ENCODE measurements around the gene FOXN3. TPM values are rescaled to one million over a fixed set of nuclear protein-coding genes. Genes with fewer than 3 reads are reported as not detected.

Gene FOXN3
- total RNA-seq, 4 donors from 2014 or later = 99.6 to 172 (median 103) TPM

- Histone ChIP-seq H3K4me1 (peaks cover 25 to 36% of the 10 kb centered on the region in 2 donors), H3K4me3 (no peak overlapping the region), H3K36me3 (no peaks in the 10 kb centered on the region), H3K27me3 (no peaks in the 10 kb centered on the region), H3K9me3 (no peaks in the 10 kb centered on the region), H3K27ac (peak overlapping the region in 2 of 4 donors; percentile 2 to 45)
- in situ Hi-C loops (cut with MboI; ENCODE audit: low sequenced_read_pairs in 4 of 4) (loop anchor here in 1 of 4 donors (25.0 kb wide), 1 partner anchor 205 kb away; no protein-coding TSS in a partner anchor), intact Hi-C loops (cut with DNase I; ENCODE audit: low total_unique reads) (no loop called here)
- DNase-seq = no peak
- TF ChIP-seq POLR2A (IDR thresholded peaks at IDR 0.05) (no peak), CTCF (IDR thresholded peaks at IDR 0.05 in 4 of 5, conservative IDR thresholded peaks at IDR 0.05 in 1 of 5) (no peak)
- no peak for ATAC-seq
Observed at GRCh38 chr14:89242652-89243279, 174.3 kb downstream of the FOXN3 start.

DNA sequence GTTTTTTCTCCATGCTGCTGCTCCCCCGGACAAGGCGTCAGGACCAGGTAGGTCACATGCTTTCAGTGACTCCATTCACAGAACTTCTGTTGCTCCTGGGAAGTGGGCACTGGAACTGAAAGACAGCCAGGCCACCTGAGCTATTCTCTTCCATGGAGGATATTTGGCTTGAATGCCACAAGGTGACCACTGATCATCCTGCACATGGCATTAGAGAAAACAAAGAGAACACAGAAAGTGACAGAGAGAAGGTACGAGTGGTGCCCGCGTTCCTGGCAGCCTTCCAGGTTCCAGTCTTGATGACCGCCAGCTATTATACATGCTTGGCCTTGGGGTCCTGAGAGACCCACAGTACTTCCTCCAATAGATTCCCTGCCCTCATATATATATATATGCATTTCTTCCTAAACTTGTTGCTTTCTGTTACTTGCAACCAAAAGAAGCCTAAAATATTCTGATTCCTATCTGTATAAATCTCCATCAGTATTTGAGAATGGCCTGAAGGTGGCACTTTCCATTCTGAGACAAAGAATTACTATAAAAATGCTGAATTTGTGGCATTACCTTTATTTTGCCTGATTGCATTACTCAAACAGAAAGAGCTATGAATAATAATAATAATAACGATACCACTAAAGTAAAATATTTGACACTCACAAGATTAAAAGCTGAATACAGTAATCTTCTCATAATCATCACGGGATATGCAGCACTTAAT is 174.9 kb downstream of the FOXN3 start:
- Histone ChIP-seq H3K27me3 (no peaks in the 10 kb centered on the region), H3K4me3 (no peak overlapping the region), H3K36me3 (no peaks in the 10 kb centered on the region), H3K27ac (peak overlapping the region; percentile 7 to 38 (median 20)), H3K9me3 (no peaks in the 10 kb centered on the region), H3K4me1 (peaks cover 25 to 43% of the 10 kb centered on the region in 2 donors)
- TF ChIP-seq CTCF (IDR thresholded peaks at IDR 0.05 in 4 of 5, conservative IDR thresholded peaks at IDR 0.05 in 1 of 5) (no peak), POLR2A (IDR thresholded peaks at IDR 0.05) (no peak)
- in situ Hi-C loops (cut with MboI; ENCODE audit: low sequenced_read_pairs in 4 of 4) = loop anchor here in 1 of 4 donors (25.0 kb wide), 1 partner anchor 205 kb away; no protein-coding TSS in a partner anchor
- no peak for ATAC-seq
- intact Hi-C loops (cut with DNase I; ENCODE audit: low total_unique reads) = no loop called here
- no peak for DNase-seq

GRCh38 chr14:89241257-89241656 is 175.8 kb downstream of the FOXN3 start:
- Histone ChIP-seq H3K9me3 (no peaks in the 10 kb centered on the region), H3K4me1 (peaks cover 25 to 43% of the 10 kb centered on the region in 2 donors), H3K27ac (peak overlapping the region in 2 of 4 donors; percentile 32 to 39), H3K36me3 (no peaks in the 10 kb centered on the region), H3K27me3 (no peaks in the 10 kb centered on the region), H3K4me3 (no peak overlapping the region)
- TF ChIP-seq POLR2A (IDR thresholded peaks at IDR 0.05) (no peak), CTCF (IDR thresholded peaks at IDR 0.05 in 4 of 5, conservative IDR thresholded peaks at IDR 0.05 in 1 of 5) (no peak)
- in situ Hi-C loops (cut with MboI; ENCODE audit: low sequenced_read_pairs in 4 of 4) (loop anchor here in 1 of 4 donors (25.0 kb wide), 1 partner anchor 204 kb away; no protein-coding TSS in a partner anchor), intact Hi-C loops (cut with DNase I; ENCODE audit: low total_unique reads) (no loop called here)
- ATAC-seq (no peak), DNase-seq (no peak)

- Histone ChIP-seq H3K9me3 (no peaks in the 10 kb centered on the region), H3K4me3 (no peak overlapping the region), H3K27ac (peak overlapping the region in 2 of 4 donors; percentile 32 to 39), H3K36me3 (no peaks in the 10 kb centered on the region), H3K27me3 (no peaks in the 10 kb centered on the region), H3K4me1 (peaks cover 25 to 43% of the 10 kb centered on the region in 2 donors)
- in situ Hi-C loops (cut with MboI; ENCODE audit: low sequenced_read_pairs in 4 of 4) = loop anchor here in 1 of 4 donors (25.0 kb wide), 1 partner anchor 203 kb away; no protein-coding TSS in a partner anchor
- TF ChIP-seq CTCF (IDR thresholded peaks at IDR 0.05 in 4 of 5, conservative IDR thresholded peaks at IDR 0.05 in 1 of 5) (no peak), POLR2A (IDR thresholded peaks at IDR 0.05) (no peak)
- DNase-seq = no peak
- intact Hi-C loops (cut with DNase I; ENCODE audit: low total_unique reads) = no loop called here
- ATAC-seq = no peak
Observed at GRCh38 chr14:89240414-89240813, 176.6 kb downstream of the FOXN3 start.

Measured in gastrocnemius medialis (tissue), 4 donors.